ENCODE data around the gene PWWP2A. TPM values are rescaled to one million over a fixed set of nuclear protein-coding genes. Genes with fewer than 3 reads are reported as not detected.

Gene PWWP2A
- total RNA-seq, 1 experiment from 2014 or later, result 20.6 TPM

GRCh38 chr5:160097991-160098390 is 21.3 kb downstream of the PWWP2A start:
- intact Hi-C loops (cut with micrococcal nuclease), result no loop called here
- Mint-ChIP-seq H3K4me1 (ENCODE audit: insufficient read depth, unreplicated experiment) (peaks cover 6% of the 10 kb centered on the region), H3K4me3 (ENCODE audit: unreplicated experiment) (no peak overlapping the region), H3K27ac (ENCODE audit: low read depth, unreplicated experiment) (peak overlapping the region; percentile 60), H3K9me3 (ENCODE audit: unreplicated experiment) (no peaks in the 10 kb centered on the region), H3K36me3 (ENCODE audit: insufficient read depth, unreplicated experiment) (peaks cover 45% of the 10 kb centered on the region), H3K27me3 (ENCODE audit: insufficient read depth, unreplicated experiment) (no peaks in the 10 kb centered on the region)
- TF ChIP-seq CTCF (IDR thresholded peaks at IDR 0.05; ENCODE audit: unreplicated experiment), result no peak
- BruUV-seq (replicated peaks), result no TSS peak
- DNase-seq (ENCODE audit: unreplicated experiment), result peak; percentile 37
- ChIA-PET CTCF (interaction anchor here (0.6 to 1.5 kb wide), 2 partner anchors 17 to 180 kb away, joined by 3 to 8 read pairs; no protein-coding TSS in a partner anchor), POLR2A (interaction anchor here (0.7 kb wide), 1 partner anchor 202 kb away, joined by 4 read pairs; no protein-coding TSS in a partner anchor)

GRCh38 chr5:160096178-160096577 is 23.1 kb downstream of the PWWP2A start:
- peaks cover 6% of the 10 kb centered on the region for H3K4me1 Mint-ChIP-seq (ENCODE audit: insufficient read depth, unreplicated experiment)
- H3K27me3 Mint-ChIP-seq (ENCODE audit: insufficient read depth, unreplicated experiment), result no peaks in the 10 kb centered on the region
- H3K9me3 Mint-ChIP-seq (ENCODE audit: unreplicated experiment), result no peaks in the 10 kb centered on the region
- no peak overlapping the region for H3K27ac Mint-ChIP-seq (ENCODE audit: low read depth, unreplicated experiment)
- no peak for DNase-seq (ENCODE audit: unreplicated experiment)
- no peak overlapping the region for H3K4me3 Mint-ChIP-seq (ENCODE audit: unreplicated experiment)
- intact Hi-C loops (cut with micrococcal nuclease), result no loop called here
- H3K36me3 Mint-ChIP-seq (ENCODE audit: insufficient read depth, unreplicated experiment), result peaks cover 40% of the 10 kb centered on the region
- CTCF ChIA-PET, result interaction anchor here (0.6 to 0.7 kb wide), 2 partner anchors 73 to 1730 kb away, joined by 4 to 6 read pairs; no protein-coding TSS in a partner anchor
- no TSS peak for BruUV-seq (replicated peaks)
- POLR2A ChIA-PET, result no interaction called here
- TF ChIP-seq CTCF (IDR thresholded peaks at IDR 0.05; ENCODE audit: unreplicated experiment), result no peak

GRCh38 chr5:160092960-160093707 is 26.1 kb downstream of the PWWP2A start:
- Mint-ChIP-seq H3K27me3 (ENCODE audit: insufficient read depth, unreplicated experiment) (no peaks in the 10 kb centered on the region), H3K36me3 (ENCODE audit: insufficient read depth, unreplicated experiment) (peaks cover 39% of the 10 kb centered on the region), H3K4me3 (ENCODE audit: unreplicated experiment) (no peak overlapping the region), H3K4me1 (ENCODE audit: insufficient read depth, unreplicated experiment) (peaks cover 4% of the 10 kb centered on the region), H3K9me3 (ENCODE audit: unreplicated experiment) (no peaks in the 10 kb centered on the region), H3K27ac (ENCODE audit: low read depth, unreplicated experiment) (no peak overlapping the region)
- ChIA-PET POLR2A (interaction anchor here (0.6 to 2.0 kb wide), 2 partner anchors 8 to 95 kb away, joined by 3 to 6 read pairs; no protein-coding TSS in a partner anchor), CTCF (no interaction called here)
- intact Hi-C loops (cut with micrococcal nuclease), result no loop called here
- TSS peak; percentile 20 for BruUV-seq (replicated peaks)
- TF ChIP-seq CTCF (IDR thresholded peaks at IDR 0.05; ENCODE audit: unreplicated experiment), result no peak
- DNase-seq (ENCODE audit: unreplicated experiment), result no peak

- POLR2A ChIA-PET, result interaction anchor here (1.3 to 2.0 kb wide), 2 partner anchors 8 to 13 kb away, joined by 5 to 6 read pairs; no protein-coding TSS in a partner anchor
- no peak overlapping the region for H3K27ac Mint-ChIP-seq (ENCODE audit: low read depth, unreplicated experiment)
- peaks cover 43% of the 10 kb centered on the region for H3K36me3 Mint-ChIP-seq (ENCODE audit: insufficient read depth, unreplicated experiment)
- CTCF ChIA-PET, result interaction anchor here (0.9 kb wide), 1 partner anchor 9 kb away, joined by 3 read pairs; no protein-coding TSS in a partner anchor
- H3K27me3 Mint-ChIP-seq (ENCODE audit: insufficient read depth, unreplicated experiment), result no peaks in the 10 kb centered on the region
- H3K4me1 Mint-ChIP-seq (ENCODE audit: insufficient read depth, unreplicated experiment), result no peaks in the 10 kb centered on the region
- intact Hi-C loops (cut with micrococcal nuclease), result no loop called here
- no peaks in the 10 kb centered on the region for H3K9me3 Mint-ChIP-seq (ENCODE audit: unreplicated experiment)
- BruUV-seq (replicated peaks), result no TSS peak
- H3K4me3 Mint-ChIP-seq (ENCODE audit: unreplicated experiment), result no peak overlapping the region
- DNase-seq (ENCODE audit: unreplicated experiment), result no peak
- no peak for TF ChIP-seq CTCF (IDR thresholded peaks at IDR 0.05; ENCODE audit: unreplicated experiment)
These were observed 26.7 kb downstream of the PWWP2A start for GRCh38 chr5:160092514-160092913.

Data from MCF 10A (cell line).